ENCODE data around the gene AMDHD2.
"Not testable (repeated sequence)": the region's sequence is repeated elsewhere in the genome, so short reads cannot be mapped to it uniquely, and the experiment has no call there.

AMDHD2 gene

DNA sequence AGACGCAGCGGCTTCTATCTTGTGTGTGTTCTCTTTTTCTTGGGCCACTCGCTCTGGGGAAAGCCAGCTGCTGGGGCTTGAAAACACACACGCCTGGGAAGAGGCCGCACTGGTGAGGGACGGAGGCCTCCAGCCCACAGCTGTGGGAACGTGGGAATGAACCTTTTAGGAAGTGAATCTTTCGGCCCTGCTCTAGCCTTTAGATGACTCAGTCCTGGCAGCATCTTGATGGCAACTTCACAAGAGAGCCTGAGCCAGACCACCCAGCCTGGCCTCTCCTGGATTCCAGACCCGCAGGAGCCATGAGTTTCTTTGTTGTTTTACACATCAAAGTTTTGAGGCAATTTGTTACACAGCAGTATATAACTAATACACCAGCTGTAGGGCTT is 15.4 kb downstream of the AMDHD2 start:
- no peak for DNase-seq

DNA sequence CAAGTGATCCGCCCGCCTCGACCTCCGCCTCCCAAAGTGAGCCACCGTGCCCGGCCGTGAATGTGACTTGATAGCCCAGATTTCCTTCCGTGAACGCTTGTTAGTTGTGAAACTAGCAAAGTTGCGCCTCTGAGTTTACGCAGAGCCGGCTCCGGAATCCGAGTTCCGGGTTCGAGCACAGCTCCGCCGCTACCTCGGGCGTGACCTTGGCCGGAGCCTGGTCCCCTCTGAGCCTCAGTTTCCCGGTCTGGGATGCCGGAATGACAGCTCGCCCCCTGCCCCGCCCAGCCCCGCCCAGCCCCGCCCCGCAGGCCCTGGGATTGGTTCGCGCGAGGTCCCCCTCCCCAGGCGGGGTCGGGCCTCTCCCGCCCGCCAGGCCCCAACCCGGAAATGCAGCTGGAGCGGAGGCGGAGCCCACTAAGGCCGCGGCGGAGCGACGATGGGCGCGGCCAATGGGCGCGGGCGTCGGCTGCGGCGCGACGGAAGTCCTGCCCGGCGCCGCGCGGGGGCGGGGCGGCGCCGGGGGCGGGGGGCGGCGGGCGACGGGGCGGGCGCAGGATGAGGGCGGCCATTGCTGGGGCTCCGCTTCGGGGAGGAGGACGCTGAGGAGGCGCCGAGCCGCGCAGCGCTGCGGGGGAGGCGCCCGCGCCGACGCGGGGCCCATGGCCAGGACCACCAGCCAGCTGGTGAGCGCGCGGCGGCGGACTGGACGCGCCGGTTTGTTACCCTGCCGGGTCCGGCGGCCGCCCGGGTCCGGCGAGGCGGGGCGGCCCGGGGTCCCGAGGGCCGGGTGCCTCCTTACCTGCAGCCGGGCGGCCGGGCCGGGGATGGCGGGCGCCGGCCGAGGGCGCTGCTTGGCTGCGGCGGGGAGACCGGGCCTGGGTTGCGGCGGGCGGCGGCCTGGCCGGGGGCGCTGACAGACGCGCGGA is 17.5 kb downstream of the AMDHD2 start, which contains the start of gene PDPK1:
Gene PDPK1 (plus strand): TSS at position 571 of the 929 bp plus-strand sequence. CDS start 92 bp downstream, at position 663.
- peak; percentile 97 for DNase-seq

DNA sequence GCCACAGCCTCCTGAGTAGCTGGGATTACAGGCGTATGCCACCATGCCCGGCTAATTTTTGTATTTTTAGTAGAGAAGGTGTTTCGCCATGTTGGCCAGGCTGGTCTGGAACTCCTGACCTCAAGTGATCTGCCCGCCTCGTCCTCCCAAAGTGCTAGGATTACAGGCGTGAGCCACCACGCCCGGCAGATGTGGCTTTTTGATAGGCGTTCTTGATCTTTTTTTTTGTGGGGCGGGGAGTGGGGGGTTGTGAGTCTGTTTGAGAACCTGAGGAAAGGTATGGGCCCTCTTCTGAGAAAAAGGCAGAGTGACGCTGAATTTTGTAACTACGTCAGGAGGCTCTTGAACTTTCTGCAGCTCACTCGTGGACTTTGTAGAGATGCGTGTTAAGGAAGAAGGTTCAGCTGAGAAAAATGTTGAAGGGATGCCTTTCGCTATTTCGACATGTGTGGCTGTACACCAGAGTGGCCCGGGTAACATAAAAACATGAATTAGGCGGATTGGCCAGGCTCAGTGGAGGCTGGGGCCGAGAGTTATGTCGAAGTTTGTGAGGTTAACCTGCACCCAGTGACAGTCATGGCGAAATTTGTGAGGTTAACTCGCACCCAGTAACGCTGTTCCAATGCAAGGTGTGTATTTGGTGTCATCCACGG is 19.1 kb downstream of the AMDHD2 start:
- not testable (repeated sequence) for DNase-seq

DNA sequence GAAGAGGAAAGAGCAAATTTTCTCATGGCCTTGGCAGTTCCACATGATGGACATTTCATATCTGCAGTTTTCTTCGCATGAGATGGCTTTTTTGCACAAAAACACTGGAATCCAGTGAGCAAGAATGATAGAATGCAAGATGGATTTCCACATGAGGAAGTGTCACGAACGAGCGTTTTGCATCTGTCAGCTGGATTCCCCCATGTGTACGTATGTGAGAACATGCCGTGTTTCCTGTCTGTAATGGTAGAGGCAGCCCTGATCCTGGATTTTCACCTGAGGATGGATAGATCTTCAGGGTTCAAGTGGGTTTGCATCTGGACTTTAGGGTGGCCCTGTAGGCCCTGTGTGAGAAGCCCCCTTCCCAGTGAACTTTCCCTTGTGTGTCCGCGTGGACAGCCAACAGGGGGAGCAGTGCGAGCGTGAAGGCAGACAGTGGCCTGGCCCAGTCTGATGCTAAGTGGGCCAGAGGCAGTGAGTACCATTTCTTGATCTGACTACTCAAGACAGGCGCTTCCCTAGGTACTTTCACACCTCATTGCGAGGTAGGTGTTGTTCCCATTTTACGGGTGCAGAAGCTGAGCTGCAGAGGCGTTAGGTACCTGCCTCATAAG is 19.8 kb downstream of the AMDHD2 start:
- DNase-seq: peak; percentile 58

DNA sequence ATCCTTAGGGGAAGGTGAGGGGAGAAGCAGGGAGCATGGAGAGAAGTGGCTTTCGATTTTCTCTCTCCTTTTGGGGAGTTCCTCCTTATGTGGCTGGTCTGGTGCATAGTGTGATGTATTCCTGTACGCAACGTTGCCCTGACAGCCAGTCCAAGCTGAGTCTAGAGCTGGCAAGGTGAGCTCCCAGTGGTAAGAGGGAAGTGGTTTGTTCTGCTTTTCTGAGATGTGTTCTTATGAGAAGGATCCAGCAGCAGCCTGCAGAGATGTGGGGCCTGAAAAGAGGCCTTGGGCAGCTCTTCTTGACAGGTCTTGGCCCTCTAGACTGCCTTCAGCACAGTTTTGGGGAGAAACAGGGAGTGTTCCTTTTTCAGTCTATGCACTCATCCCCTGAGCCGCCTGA is 20.7 kb downstream of the AMDHD2 start:
- DNase-seq: not testable (repeated sequence)

DNA sequence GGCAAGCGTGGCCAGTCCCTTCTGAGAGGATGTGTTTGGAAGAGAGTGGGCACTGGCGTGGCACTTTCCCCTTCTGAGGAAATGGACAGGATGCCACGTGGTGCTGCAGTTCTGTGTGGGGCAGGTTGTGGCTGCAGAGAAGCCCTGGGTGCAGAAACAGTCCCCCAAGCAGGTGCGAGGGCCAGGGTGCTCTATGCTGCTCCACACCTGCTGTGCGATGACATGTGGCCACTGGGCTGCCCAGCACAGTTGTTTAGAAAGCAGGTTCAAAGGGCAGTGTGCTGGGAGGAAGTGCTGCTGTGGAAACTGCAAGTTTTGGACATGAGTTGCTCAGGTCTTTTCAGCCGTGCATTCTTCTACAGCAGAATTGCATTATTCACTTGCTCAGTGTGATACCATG is 21.2 kb downstream of the AMDHD2 start:
- DNase-seq: not testable (repeated sequence)

DNA sequence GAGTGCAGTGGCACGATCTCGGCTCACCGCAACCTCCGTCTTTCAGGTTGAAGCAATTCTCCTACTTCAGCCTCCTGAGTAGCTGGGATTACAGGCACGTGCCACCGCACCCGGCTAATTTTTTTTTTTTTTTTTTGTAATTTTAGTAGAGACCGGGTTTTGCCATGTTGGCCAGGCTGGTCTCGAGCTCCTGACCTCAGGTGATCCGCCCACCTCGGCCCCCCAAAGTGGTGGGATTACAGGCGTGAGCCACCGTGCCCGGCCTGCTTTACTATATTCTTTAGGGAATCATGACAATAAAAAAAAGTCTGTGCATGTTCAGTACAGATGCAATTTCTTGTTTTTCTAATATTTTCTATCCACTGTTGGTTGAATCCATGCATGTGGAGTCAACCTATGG is 23.6 kb downstream of the AMDHD2 start:
- DNase-seq: not testable (repeated sequence)

DNA sequence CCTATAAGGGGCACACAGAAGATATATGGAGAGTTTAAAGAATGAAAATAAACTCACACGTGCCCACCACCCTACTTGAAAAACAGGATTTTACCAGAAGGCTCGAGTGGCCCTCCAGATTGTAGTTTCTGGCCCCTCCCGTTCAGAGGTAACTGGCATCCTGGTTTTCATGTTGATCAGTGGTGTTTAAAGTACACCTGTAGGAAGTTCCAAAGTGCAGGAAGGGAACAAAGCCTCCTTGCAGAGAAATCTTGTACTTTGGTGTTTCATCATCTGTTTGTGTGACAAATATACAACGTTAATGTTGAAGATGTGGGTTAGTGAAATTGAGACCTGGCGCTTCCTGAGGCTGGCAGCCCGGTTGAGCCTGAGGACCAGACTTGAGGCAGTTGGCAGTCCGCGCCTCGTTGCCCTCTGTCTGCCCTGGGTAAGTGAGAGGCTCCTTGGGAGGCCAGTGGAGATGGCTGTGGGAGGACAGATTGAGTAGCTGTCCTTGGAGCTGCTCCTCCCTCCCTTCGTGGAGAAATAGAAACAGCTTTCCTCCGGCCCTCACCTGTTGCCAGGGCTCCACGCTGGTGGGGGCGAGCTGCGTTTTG is 30.2 kb downstream of the AMDHD2 start:
- not testable (repeated sequence) for DNase-seq

DNA sequence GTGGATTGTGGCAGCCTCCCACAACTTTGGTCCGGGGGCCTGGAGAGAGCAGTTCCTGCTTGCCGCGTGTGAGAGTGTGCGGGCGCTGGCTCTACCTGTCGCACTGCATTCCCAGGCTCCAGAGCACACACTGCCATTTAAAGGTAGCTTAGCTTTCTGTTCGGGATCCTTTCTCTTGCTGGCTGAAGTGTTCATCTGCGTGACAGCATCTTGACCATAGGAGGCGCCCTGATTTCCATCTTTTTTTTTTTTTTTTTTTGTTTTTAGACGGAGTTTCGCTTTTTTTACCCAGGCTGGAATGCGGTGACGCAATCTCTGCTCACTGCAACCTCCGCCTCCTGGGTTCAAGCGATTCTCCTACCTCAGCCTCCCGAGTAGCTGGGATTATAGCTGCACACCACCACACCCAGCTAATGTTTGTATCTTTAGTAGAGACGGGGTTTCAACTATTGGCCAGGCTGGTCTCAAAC is 31.3 kb downstream of the AMDHD2 start:
- DNase-seq: not testable (repeated sequence)

DNA sequence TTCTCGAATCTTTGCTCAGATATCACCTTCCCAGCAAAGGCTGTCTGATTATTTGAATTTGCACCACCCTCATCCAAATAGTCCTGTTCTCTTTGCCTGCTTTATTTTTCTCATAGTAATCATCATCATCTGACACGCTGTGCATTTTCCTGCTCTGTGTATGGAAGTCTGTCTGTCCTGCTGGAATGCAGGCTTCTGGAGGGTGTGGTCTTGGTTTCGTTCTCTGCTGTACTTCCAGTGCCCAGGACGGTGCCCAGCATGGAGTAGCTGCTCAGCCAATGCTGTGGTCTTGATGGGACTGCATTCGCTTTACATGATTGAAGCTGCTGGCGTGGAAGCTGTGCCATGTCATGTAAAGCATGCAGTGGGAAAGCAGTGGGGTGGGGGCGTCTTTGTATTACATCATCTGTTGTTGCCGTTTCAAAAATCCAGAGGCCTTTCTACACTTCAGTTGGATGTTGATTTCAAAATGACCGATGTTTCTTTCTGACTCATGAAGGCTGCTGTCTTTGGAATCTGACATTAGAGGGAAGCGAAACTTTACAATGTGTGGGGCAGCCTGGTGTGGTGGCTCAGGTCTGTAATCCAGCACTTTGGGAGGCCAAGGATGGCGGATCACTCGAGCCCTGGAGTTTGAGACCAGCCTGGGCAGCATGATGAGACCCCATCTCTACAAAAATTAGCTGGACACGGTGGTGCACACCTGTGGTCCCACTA is 34.7 kb downstream of the AMDHD2 start:
- not testable (repeated sequence) for DNase-seq

DNA sequence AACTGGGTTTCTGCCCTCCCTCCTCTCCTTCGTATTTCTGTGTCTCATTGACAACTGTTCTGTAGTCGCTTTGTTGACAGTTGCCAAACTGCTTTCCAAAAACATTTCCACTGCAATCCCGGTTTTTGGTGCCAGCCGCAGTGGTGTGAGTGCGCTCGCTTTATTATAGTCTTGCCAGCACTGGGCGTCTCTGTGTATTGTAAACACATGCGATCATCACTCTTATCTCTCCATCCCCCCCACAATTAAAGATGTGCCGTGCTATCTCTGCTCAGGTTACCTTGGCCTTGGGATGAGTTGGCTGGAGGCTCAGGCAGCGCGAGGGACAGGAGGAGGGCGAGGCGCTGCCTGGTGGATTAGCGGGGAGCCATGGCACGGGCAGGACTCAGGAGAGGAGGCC is 37.0 kb downstream of the AMDHD2 start:
- not testable (repeated sequence) for DNase-seq

DNA sequence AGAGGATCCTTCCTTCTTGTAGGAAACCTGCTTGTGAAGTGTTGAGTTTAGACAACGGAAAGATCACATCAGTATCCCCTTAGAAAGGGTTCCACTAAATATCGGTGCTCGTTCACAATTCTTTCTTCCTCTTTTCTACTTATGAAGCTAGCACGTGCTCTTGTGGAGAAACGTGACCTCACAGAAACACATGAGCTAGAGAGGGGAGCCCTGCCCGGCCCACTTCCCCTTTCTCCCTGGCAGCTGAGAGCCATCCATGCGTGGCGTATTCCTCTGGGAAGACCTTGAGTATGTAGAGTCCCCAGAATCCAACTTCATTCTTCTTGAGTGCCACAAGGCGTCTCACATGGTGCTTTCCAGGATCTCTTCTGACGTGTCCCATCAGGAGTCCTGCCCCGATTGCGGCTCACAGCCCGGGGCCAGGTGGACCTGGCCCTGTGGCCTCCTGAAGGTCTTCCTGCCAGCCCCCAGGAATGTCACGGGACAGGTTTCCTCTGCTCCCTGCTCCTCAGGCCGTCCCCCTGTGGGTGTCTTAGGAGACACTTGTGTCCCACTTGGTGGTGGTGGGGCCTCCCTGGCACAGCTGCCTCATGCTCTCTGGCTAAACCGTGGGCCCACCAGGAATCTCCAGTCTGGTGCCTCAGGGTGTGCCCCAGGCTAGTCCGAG is 40.1 kb downstream of the AMDHD2 start:
- DNase-seq: not testable (repeated sequence)

DNA sequence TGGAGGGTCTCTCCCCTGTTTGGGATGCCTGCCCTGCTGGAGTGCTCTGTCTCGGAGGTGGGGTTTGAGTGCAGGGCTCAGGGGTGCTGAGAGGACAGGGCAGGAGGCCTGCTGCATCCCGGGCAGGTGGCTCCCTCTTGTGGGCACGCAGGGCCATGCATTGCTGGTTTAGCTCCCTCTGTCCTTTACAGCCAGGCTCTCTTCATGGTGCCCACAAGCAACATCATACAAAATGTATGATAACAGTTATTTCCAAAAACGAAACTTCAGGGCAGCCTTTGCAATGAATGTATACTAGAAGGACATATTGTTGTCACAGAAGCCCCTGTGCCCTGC is 40.6 kb downstream of the AMDHD2 start:
- DNase-seq: peak; percentile 77

DNA sequence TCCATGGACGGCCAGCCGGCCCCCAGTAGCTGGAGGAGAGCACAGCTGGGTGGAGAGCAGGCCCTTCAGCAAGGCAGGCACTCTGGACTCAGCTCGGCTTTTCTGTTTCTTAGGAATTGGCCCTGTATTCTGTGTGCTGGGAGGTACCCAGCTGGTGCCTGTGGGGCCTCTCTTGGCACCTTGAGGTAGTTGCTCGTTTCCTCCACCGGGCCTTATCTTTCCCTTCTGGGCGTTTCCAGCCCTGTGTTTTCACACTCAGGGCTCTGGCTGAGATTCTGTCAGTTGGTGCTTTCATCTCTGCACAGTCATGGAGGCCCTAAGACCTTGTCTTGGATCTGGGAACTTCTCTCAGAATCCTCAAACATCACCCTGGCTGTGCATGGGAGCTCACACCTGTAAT is 47.3 kb downstream of the AMDHD2 start:
- not testable (repeated sequence) for DNase-seq

DNA sequence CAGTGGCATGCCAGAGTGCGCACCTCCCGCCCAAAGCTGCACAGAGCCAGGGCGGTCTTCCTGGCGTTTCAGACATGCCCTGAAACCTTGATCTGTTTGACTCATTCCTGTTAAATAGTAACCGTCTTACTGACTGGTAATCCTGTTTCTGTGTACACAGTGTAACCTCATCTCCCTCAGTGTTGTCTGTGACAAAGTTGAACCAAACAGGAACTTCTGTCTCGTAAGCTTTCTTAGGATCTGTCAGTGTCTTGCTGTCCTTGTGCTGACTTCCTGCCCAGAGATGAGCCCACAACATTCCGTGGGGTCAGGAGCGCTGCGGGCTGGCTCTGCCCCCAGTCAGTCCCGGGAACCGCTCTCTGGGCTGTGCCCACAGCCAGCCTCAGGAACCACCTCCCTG is 48.4 kb downstream of the AMDHD2 start:
- DNase-seq: not testable (repeated sequence)

DNA sequence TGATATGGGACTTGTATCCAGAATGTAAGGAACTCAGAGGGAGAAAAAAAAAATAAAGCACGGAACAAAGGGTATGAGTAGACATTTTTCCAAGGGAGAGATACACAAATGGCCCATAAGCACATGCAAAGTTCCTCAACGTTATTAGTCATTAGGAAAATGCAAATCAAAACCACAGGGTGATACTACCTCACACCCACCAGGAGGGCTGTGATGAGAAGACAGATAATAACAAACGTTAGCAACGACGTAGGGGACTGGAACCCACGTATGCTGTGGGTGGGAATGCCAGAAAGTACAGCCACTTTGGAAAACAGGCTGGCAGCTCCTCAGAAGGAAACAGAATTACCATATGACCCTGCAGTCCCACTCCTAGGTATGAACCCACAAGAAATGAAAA is 52.5 kb downstream of the AMDHD2 start:
- not testable (repeated sequence) for DNase-seq

DNA sequence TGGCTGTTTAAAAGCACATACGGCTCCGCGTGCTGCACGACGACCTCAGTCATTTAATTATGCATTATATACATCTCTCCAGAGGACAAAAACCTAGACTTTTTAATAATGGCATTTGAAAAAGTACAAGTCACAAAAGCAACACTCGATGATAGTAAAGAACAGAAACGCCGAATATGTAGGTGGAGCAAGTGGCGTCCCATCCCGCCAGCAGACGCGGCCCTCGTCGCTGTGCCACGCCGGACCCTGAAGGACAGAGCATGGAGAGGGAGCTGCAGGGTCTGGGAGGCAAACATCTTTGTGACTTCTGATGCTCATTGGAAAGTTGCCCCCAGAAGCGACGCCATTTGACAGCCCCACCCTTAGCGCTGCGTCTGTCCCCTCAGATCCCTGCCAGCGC is 55.7 kb downstream of the AMDHD2 start:
- not testable (repeated sequence) for DNase-seq

DNA sequence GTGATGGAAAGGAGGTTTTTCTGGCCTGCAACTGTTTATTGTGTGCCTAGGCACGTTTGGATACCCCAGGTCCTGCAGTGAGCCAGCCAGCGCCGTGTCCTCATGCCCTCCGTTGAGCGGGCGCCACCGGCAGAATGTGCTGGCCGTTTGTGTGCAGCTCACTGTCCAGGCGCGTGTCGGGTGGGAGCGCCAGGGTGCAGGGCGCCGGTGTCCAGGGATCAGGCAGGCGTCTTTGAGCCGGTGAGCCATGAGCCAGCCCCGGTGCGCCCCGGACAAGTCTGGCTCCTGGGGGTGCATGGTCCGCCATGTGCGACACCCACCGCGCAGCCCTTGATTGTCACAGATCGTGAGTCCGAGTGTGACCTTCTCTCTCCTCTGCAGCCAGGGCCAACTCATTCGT is 56.9 kb downstream of the AMDHD2 start:
- not testable (repeated sequence) for DNase-seq

DNA sequence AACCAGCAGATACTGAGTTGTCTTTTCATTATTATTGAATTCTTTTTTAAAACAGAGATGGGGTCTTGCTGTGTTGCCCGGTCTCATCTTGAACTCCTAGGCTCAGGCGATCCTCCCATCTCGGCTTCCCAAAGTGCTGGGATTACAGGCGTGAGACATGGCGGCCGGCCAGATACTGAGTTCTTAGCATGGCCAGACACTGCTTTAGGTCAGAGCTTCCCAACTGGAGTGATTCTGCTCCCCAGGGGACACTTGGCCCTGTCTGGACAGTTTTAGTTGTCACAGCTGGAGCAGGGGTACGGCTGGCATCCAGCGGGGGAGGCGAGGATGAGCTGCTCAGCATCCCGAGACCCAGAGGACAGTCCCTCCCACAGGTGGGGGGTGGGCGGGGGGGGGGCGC is 58.7 kb downstream of the AMDHD2 start:
- DNase-seq: not testable (repeated sequence)

DNA sequence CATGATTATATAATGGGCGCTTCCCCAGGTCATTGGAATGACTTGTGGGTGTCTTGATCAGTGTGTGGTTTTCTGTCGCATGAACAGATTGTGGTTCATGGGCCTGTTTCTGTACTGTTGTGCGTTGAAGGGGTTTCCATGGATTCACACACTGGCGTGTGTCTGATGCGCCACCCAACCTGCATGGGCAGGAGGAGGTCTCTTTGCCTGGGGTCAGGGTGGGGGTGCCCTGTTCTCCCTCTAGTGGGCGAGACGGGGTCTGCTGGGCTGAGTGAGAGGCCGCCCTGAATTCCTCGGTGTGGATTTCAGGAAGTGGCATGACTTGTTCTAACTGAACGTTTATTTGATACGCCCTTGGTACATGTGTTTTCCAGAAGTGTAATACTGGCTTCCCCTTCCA is 60.0 kb downstream of the AMDHD2 start:
- DNase-seq: not testable (repeated sequence)

DNA sequence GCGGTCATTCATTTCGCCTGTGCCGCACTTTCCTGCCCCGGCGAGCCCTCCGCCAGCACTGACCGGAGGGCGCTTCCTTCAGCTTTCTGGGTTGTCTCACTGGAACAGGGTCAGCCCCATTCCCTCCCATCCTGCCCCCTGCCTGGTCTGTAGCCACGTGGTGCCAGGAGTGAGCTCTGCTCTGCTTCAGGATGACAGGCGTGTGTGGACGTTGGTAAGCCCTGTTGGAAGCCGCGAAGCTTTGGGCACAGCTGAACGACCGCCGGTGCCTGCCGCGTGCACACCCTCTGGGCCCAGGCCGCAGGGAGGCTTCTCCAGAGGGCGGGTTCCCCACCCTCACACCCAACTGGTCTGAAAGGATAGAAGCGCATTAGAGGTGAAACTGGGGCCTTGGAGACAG is 60.6 kb downstream of the AMDHD2 start:
- DNase-seq: not testable (repeated sequence)
